GM19397 (cell line): ENCODE measurements around the gene CPEB1.
"Not testable (repeated sequence)": the region's sequence is repeated elsewhere in the genome, so short reads cannot be mapped to it uniquely, and the experiment has no call there.

Source experiments
- ATAC-seq: cut with Tn5 transposase; IDR thresholded peaks from one replicate; pipeline ENCODE4 v1.9.1; 2021; ENCODE audit warnings: mild to moderate bottlenecking, moderate library complexity; ENCODE audit not compliant: unreplicated experiment

CPEB1 gene

GRCh38 chr15:82530606-82531379 is 116.4 kb downstream of the CPEB1 start:
- peak; percentile 87 for ATAC-seq

- no peak for ATAC-seq
Observed at GRCh38 chr15:82530006-82530405, 117.2 kb downstream of the CPEB1 start.

- not testable (repeated sequence) for ATAC-seq
Observed at GRCh38 chr15:82513587-82513986, 133.6 kb downstream of the CPEB1 start.

- ATAC-seq, result not testable (repeated sequence)
Observed at GRCh38 chr15:82507693-82508092, 139.5 kb downstream of the CPEB1 start.

GRCh38 chr15:82507087-82507486 is 140.1 kb downstream of the CPEB1 start:
- ATAC-seq, result not testable (repeated sequence)

- ATAC-seq, result not testable (repeated sequence)
Observed at GRCh38 chr15:82505842-82506241, 141.3 kb downstream of the CPEB1 start.

- not testable (repeated sequence) for ATAC-seq
Observed at GRCh38 chr15:82504074-82504473, 143.1 kb downstream of the CPEB1 start.

- peak; percentile 56 for ATAC-seq
Observed at GRCh38 chr15:82502700-82503339, 144.3 kb downstream of the CPEB1 start.

GRCh38 chr15:82500772-82501171 is 146.4 kb downstream of the CPEB1 start:
- not testable (repeated sequence) for ATAC-seq

GRCh38 chr15:82497978-82498377 is 149.2 kb downstream of the CPEB1 start:
- ATAC-seq, result not testable (repeated sequence)
